GM06990 (cell line): ENCODE measurements around the gene RHEB.

Experiments used
- DNase-seq: peaks from one replicate; pipeline ENCODE4 v3.0.0-alpha.2; 2011; ENCODE audit not compliant: insufficient read length; ENCODE audit errors: extremely low read depth
- H3K27me3 ChIP-seq: replicated peaks from 2 replicates; pipeline ENCODE4 v1.6.0; 2011; ENCODE audit warnings: low read length; ENCODE audit not compliant: control insufficient read depth, insufficient read depth
- H3K36me3 ChIP-seq: 2 replicates; pipeline ENCODE4 v1.5.1; 2011; ENCODE audit warnings: low read length; ENCODE audit not compliant: control insufficient read depth, insufficient read depth
- H3K4me3 ChIP-seq: replicated peaks from 2 replicates; pipeline ENCODE4 v1.5.1; 2011; ENCODE audit warnings: low read depth, mild to moderate bottlenecking, control low read depth, low read length
- TF ChIP-seq, protein P1 (sequence below): IDR thresholded peaks from 2 replicates; pipeline ENCODE4 v1.5.1; 2011; ENCODE audit warnings: low read length, control low read depth, mild to moderate bottlenecking, inconsistent platforms; ENCODE audit not compliant: insufficient read depth, poor library complexity, severe bottlenecking

The RHEB gene

DNA sequence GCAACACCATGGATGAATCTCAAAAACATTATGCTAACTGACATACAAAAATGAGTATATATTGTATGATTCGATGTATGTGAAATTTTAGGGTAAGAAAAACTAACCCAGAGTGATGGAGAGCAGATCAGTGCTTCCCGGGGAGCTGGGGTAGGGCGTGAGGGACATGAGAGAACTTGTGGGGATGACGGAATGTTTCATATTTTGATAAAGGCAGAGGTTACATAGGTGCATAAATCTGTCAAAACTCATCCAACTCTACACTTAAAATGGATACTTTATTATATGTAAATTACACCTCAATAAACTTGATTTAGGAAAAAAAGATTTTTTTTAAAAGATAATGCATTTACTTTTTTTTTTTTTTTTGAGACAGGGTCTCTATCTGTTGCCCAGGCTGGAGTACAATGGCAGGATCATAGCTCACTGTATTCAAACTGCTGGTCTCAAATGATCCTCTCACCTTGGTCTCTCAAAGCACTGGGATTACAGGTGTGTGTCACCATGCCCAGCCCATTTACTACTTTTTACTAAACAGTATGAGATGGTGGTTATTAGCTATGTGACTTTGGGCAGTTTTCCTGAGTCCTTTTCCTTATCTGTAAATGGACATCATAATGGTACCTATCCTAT lies 13.7 kb downstream of the RHEB start:
- DNase-seq, result no peak
- Histone ChIP-seq H3K36me3 (no peaks in the 10 kb centered on the region), H3K27me3 (no peaks in the 10 kb centered on the region), H3K4me3 (no peak overlapping the region)
- TF ChIP-seq, protein P1, sequence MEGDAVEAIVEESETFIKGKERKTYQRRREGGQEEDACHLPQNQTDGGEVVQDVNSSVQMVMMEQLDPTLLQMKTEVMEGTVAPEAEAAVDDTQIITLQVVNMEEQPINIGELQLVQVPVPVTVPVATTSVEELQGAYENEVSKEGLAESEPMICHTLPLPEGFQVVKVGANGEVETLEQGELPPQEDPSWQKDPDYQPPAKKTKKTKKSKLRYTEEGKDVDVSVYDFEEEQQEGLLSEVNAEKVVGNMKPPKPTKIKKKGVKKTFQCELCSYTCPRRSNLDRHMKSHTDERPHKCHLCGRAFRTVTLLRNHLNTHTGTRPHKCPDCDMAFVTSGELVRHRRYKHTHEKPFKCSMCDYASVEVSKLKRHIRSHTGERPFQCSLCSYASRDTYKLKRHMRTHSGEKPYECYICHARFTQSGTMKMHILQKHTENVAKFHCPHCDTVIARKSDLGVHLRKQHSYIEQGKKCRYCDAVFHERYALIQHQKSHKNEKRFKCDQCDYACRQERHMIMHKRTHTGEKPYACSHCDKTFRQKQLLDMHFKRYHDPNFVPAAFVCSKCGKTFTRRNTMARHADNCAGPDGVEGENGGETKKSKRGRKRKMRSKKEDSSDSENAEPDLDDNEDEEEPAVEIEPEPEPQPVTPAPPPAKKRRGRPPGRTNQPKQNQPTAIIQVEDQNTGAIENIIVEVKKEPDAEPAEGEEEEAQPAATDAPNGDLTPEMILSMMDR, result no peak

DNA sequence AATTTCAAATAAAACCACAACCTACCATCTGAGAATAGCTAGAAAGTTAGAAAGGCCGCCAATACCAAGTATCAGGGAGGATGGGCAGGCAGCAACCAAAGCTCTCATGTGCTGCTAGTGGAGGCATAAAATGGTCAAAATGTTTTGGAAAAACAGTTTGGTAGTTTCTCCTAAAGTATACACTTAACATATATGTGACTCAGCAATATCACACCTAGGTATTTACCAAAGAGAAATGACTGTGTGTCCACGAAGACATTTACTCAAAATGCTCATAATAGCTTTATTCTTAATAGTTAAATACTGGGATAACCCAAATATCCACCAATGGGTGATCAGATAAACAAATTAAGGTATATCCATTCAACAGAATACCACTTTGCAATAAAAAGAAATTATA lies 14.3 kb downstream of the RHEB start:
- H3K27me3 ChIP-seq, result no peaks in the 10 kb centered on the region
- TF ChIP-seq, protein P1, result no peak
- H3K36me3 ChIP-seq, result no peaks in the 10 kb centered on the region
- H3K4me3 ChIP-seq, result no peak overlapping the region
- DNase-seq, result no peak

DNA sequence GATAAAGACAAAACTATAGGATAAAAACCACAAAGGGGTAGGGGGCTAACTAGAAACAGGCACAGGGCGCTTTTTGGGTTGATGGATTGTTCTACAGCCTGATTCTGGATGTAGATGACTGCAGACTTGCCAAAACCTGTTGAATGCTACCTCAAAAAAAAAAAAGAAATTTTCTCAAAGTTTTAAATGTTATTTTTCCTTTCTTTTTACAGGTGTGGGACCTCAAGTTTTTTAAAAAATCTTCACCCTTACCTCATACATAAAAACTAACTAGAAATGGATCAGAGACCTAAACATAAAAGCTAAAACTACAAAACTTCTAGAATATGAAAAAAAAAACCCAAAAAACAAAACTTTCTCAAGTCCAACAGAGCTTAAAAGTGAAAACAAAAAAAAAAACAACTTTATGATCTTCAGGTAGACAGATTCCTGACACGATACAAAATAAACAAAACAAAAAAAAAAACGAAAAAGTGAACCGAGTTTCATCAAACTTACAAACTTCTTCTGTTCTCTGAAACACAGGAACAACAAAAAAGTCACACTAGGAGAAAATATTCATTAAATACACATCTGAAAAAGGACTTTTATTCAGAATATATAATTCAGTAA lies 14.9 kb downstream of the RHEB start:
- Histone ChIP-seq H3K4me3 (no peak overlapping the region), H3K27me3 (no peaks in the 10 kb centered on the region), H3K36me3 (no peaks in the 10 kb centered on the region)
- TF ChIP-seq, protein P1, result no peak
- DNase-seq, result no peak

DNA sequence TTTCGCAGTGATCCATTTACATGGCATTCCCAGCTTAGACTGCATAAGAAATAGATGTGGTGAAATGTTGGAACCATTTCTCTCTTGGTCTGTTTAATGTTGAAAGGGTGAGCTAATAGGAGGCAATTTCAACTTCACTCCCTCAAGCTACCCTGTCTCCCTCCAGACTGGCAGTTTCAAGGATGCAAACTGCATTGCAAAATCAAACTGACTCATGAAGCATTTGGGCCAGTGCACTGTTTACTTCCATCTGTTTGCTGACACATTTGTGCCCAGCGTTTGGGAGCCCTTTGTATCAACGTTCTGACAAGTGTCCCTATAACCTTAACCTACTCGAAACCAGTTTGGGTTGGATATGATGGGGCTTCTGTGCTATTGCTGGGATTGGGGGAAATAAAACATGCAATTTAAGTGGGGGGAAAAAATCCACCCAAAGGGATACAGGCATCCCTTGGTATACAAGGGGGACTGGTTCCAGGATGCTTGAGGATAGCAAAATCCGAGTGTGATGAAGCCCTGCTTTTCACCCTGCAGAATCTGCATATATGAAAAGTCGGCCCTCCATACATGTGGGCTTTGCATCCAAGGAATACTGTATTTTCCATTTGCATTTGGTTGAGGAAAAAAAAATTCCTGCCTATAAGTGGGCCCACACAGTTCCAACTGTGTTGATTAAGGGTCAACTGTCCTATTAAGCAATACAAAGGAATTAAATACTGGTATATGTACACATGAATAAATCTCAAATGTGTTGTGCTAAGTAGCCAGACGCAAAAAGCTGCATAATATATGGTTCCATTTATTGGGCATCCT lies 15.6 kb downstream of the RHEB start:
- Histone ChIP-seq H3K27me3 (no peaks in the 10 kb centered on the region), H3K4me3 (no peak overlapping the region), H3K36me3 (no peaks in the 10 kb centered on the region)
- no peak for DNase-seq
- TF ChIP-seq, protein P1, result no peak

DNA sequence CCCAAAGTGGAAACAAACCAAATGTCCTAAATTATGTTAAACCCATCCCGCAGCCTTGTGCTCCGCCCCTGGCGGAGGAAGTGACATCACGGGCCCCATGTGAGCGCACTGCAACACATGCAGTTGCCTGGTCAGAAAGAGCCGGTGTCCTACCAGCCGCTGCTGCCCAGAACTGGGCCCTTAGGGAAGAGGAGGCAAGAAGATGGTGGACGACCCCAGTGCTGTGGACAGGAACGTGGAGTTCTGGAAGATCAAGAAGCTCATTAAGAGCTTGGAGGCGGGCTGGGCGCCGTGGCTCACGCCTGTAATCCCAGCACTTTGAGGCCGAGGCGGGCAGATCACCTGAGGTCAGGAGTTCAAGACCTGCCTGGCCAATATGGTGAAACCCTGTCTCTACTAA lies 18.0 kb downstream of the RHEB start:
- TF ChIP-seq, protein P1, result no peak
- H3K4me3 ChIP-seq, result no peak overlapping the region
- no peaks in the 10 kb centered on the region for H3K27me3 ChIP-seq
- peaks cover 1% of the 10 kb centered on the region; the same call in 1 of the 2 replicates for H3K36me3 ChIP-seq
- no peak for DNase-seq
